Activated naive CD4-positive, alpha-beta T cell treated with anti-CD3 and anti-CD28 coated beads, Interleukin-2, amount 50 U/mL, for 72 hours (primary cell): ENCODE data around the gene MRPL54. TPM values are rescaled to one million over a fixed set of nuclear protein-coding genes. Genes with fewer than 3 reads are reported as not detected.

ENCODE experiments used
- ATAC-seq, 2 donors: fragments of 150-1000 bp; cut with Tn5 transposase; 2 replicates each; pipeline ENCODE4 v1.10.0; 2021; ENCODE audit warnings: mild to moderate bottlenecking in 2 of 2, moderate library complexity in 2 of 2
- DNase-seq, 2 donors: peaks; one replicate each; pipeline ENCODE4 v3.0.0; 2021 to 2022; ENCODE audit warnings: low spot score in 2 of 2
- H3K27ac Mint-ChIP-seq, 2 donors: one replicate each; pipeline ENCODE4 v1.8.0; 2022; ENCODE audit warnings: mild to moderate bottlenecking in 2 of 2, mixed read lengths in 2 of 2
- H3K36me3 Mint-ChIP-seq, 2 donors: one replicate each; pipeline ENCODE4 v1.8.0; 2022; ENCODE audit warnings: mixed read lengths in 2 of 2
- H3K9me3 Mint-ChIP-seq, 2 donors: one replicate each; pipeline ENCODE4 v1.8.0; 2022; ENCODE audit warnings: mixed read lengths in 2 of 2
- total RNA-seq, 2 donors: library from RNA; stranded (reverse); gene quantifications; one replicate each; pipeline ENCODE4 v1.2.3, GENCODE V29; 2022

MRPL54 gene
- total RNA-seq, 2 donors from 2014 or later, result 15.7 to 68.7 TPM

DNA sequence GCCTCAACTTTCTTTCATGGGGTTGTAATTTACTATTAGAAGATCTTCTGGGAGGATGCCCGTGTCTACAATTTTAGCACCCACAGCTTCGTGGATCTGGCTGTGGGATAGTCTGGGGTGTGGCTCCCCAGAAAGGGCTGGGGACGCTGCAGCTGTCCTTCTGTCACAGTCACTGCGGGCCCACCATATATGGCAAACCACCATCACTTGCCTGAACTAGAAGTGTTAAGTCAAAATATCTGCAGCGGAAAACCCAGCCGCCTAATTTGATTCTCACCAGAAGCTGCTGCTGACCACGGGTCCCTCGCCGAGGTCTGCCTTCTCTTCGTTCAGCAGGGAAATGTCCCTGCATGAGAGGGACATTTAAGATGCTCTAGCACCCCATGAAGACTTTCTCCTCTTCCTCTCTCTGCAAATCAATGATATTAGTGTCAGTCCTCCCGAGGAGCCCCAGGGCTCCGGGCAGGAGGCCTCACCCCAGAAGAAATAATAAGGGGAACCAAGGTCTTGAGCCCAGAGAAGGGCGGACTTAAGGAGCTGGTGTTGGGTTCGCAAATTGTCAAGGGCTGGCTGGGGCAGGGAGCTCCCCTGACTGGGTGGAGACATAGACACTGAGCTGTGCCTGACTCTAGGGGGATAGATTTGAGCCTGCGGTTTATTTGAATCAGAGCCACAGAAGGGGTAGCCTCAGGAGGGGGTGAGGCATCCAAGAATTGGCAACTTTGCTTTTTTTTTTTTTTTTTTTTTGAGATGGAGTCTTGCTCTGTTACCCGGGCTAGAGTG lies 26.7 kb downstream of the MRPL54 start:
- ATAC-seq (no peak), DNase-seq (no peak)
- Mint-ChIP-seq H3K9me3 (peaks cover 0 to 10% of the 10 kb centered on the region in 2 donors), H3K27ac (no peak overlapping the region), H3K36me3 (peaks cover 0 to 5% of the 10 kb centered on the region in 2 donors)

DNA sequence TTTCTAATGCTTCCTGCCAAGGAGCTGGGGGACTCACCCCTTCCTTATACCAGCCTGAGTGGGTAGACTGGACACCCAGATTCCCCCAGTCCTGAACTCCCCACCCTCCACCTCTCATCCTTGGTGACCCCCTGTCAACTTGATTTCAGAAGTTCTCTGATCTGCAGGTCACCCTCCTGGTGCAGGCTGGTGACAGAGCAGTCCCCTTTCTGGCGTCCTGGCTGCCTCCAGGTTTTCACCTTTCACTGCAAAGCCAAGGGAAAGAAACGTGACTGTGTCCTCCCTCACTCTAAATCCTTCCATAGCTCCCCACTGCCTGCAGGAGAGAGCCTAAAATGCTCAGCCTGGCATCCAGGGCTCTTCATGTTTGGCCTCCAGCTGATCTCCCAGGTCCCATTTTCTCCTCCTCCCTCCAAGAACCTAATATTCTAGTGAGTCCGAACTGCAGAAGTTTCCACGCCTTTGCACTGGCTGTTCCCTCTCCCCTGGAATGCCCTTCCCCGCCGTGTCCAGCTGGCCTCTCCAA lies 27.8 kb downstream of the MRPL54 start:
- ATAC-seq (no peak), DNase-seq (no peak)
- H3K36me3 Mint-ChIP-seq, result peaks cover 0 to 5% of the 10 kb centered on the region in 2 donors
- peaks cover 0 to 10% of the 10 kb centered on the region in 2 donors for H3K9me3 Mint-ChIP-seq
- H3K27ac Mint-ChIP-seq, result no peak overlapping the region

DNA sequence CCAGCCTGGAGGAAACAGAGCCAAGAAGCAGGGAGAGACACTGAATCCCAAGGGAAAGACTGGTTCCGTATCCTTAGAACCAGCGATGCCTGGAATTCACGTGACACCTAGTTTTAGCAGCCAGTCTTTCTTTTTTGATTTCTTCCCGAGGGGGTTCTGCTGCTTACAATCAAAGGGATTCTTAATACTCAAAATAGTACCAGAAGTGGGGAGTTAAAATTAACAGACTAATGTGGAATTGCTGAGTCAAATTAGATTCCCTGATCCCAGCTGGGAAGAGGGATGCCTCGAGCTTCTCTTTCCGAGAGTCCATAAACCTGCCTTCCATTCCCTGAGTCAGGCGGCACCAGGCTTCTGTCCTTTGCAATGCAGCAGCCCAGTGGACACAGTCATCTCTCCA lies 28.5 kb downstream of the MRPL54 start:
- H3K36me3 Mint-ChIP-seq, result peaks cover 0 to 5% of the 10 kb centered on the region in 2 donors
- DNase-seq (no peak), ATAC-seq (no peak)
- H3K9me3 Mint-ChIP-seq, result peaks cover 0 to 10% of the 10 kb centered on the region in 2 donors
- H3K27ac Mint-ChIP-seq, result no peak overlapping the region

DNA sequence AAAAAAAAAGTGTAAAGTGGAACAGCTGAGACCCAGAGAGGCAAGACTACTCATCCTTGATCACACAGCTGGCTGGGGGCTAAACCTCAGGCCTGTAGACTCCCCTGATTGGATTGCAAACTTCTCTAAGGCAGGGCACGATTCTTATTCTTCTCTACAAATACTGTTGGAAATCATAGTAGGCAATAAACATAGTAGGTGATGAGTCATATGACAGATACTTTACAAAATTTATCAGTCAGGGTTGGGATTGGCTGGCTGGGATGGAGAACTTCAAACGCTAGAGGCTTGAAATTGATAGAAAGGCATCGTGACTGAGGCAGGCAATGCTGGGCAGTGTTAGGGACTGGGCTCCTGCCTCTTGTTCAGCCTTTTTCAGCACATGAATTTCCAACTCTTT lies 29.6 kb downstream of the MRPL54 start:
- Mint-ChIP-seq H3K36me3 (peaks cover 6 to 13% of the 10 kb centered on the region in 2 donors), H3K27ac (no peak overlapping the region), H3K9me3 (peaks cover 6 to 18% of the 10 kb centered on the region in 2 donors)
- ATAC-seq (no peak), DNase-seq (no peak)

DNA sequence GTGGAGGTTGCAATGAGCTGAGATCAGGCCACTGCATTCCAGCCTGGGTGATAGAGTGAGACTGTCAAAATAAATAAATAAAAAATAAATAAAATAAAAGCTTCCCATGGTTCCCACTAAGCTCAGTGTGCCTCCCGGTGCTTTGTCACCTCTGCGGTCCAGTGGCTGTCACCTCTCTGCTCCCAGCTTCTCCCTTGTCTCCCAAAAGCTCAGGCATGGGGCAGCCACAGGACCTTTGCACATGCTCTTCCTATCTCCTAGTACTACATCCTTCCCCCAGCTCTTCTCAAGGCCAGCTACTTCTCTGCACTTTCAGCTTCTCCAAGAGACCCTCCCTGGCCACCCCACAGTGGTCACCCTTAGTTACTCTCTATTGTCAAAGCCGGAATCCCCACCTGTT lies 31.3 kb downstream of the MRPL54 start:
- H3K36me3 Mint-ChIP-seq, result peaks cover 6 to 15% of the 10 kb centered on the region in 2 donors
- DNase-seq (no peak), ATAC-seq (no peak)
- peaks cover 6 to 18% of the 10 kb centered on the region in 2 donors for H3K9me3 Mint-ChIP-seq
- H3K27ac Mint-ChIP-seq, result no peak overlapping the region

DNA sequence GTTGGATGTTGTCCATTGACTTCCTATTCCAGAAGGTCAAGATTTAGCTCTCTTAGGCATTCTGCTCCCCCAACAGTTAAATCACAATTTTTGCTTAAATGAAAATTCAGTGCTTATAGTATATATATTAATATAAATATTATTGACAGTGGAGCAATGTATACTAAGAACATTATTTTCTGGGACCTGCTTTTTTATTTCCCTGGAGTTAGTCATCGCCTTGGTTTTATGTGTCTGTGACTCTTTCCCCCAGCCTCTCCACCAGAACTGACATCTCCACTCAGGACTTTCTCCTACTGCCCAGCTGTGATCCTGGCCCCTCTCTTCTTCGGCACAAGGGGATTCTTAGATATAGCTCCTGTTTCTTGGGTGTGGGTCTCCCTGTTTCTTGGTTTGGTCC lies 33.9 kb downstream of the MRPL54 start:
- ATAC-seq (no peak), DNase-seq (no peak)
- peaks cover 6 to 13% of the 10 kb centered on the region in 2 donors for H3K36me3 Mint-ChIP-seq
- no peak overlapping the region for H3K27ac Mint-ChIP-seq
- peaks cover 6 to 12% of the 10 kb centered on the region in 2 donors for H3K9me3 Mint-ChIP-seq

DNA sequence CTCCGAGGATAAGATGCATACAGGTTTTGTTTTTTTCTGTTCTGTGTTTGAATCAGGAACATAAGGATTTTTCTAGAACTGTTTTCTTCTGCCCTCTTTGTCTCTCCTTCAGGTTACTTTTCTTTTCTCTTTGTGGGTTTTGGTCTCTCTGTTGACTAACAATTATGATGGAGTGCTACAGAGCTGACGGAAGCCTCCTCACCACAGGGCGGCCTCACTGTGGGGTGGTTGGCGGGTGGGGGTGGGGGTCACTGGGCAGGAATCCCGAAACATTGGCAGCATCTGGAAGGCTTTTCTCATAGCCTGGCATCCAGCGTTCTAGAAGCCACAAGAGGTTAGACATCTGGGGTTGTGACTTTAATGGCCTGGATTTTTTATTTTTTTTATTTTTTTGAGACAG lies 35.7 kb downstream of the MRPL54 start:
- ATAC-seq (peak; percentile 50 to 51), DNase-seq (no peak)
- H3K36me3 Mint-ChIP-seq, result peaks cover 6 to 10% of the 10 kb centered on the region in 2 donors
- peaks cover 6 to 8% of the 10 kb centered on the region in 2 donors for H3K9me3 Mint-ChIP-seq
- H3K27ac Mint-ChIP-seq, result peak overlapping the region in 1 of 2 donors; percentile 76

DNA sequence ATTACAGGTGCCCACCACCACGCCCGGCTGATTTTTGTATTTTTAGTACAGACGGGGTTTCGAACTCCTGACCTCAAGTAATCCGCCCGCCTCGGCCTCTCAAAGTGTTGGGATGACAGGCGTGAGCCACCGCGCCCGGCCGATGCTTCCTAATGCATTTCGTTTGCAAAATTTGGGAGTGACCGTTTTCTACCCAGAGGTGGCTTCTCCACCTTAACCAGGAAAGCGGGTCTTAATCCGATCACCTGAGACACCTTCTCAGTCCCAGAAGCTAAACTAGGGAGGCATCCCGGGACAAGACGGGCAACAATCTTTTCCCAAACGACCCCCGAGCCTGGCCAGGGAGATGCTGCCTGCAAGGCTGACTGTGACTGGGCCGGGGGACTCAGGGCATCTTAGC lies 38.5 kb downstream of the MRPL54 start:
- Mint-ChIP-seq H3K36me3 (peaks cover 6 to 10% of the 10 kb centered on the region in 2 donors), H3K9me3 (peaks cover 6 to 8% of the 10 kb centered on the region in 2 donors), H3K27ac (peak overlapping the region in 1 of 2 donors; percentile 51)
- ATAC-seq (no peak), DNase-seq (no peak)

DNA sequence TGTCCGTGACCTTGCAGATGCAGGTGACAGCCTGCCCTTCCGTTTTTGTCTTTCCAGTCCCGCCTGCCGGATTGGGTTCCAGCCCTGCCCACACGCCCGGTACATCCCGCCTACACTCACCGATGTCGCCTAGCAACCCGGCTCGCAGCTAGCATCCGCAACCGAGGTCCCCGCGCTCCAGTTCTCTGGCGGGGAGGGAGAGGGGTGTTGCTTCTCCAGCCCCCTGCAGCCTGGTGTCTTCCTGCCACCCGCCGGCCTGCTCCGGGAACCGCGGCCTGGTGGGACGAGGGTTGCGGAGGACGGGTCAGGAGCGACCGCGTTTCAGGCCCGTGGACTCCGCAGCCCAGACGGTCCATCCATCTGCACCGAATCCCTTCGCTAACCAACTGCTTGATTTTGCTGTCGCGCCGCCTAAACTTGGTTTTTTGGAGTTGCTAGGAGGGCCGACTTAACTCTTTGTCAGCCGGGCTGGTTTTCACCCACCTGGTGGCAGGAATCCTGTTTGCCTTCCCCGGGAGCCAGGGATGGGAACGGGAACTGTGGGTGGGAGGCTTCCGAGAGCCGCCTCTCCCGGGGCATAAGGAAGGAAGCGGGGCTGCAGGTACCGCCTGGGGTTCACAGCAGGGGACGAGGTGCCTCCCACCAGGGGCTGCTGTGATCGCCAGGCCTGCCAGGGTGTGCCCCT lies 39.1 kb downstream of the MRPL54 start:
- peak; percentile 79 to 83 for ATAC-seq
- Mint-ChIP-seq H3K9me3 (peaks cover 5 to 6% of the 10 kb centered on the region in 2 donors), H3K27ac (peak overlapping the region in 1 of 2 donors; percentile 51), H3K36me3 (peaks cover 6 to 8% of the 10 kb centered on the region in 2 donors)
- peak in 1 of 2 donors; percentile 52 for DNase-seq

DNA sequence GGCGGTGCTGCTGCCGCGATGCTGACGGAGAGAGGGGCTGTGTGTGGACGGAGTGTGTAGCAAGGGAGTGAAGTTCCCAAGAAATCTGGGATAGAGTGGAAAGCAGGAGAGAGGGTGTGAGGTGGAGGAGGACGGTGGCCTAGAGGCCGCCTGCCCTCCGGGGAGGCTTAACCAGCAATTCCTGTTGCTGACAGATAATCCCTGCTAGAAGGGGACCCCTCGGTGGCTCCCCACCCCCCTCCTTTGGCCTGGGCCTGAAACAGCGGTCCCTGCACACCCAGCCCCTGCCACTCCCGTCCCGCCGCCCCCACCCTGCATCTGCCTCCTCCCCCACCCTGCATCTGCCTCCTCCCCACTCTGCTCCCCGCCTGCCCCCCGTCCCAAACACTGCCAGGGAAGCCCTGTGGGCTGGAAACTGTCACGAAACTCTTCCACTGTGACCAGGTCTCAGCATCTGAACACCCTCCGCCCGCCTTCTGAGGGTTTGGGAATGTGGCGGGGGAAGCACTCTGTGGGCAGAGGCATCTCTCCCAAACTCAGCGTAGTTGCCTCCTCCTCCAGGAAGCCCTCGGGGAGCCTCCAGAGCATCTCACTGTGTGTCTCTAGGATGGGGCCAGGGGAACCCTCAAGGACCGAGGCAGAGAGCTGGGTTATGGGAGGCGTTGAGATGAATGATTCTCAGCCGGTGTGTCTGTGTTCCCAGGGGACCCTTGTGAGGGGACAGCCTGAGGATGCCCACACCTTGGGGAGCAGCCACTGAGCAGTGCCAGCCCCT lies 40.8 kb downstream of the MRPL54 start:
- peaks cover 5 to 6% of the 10 kb centered on the region in 2 donors for H3K9me3 Mint-ChIP-seq
- DNase-seq (no peak), ATAC-seq (no peak)
- H3K36me3 Mint-ChIP-seq, result no peaks in the 10 kb centered on the region
- H3K27ac Mint-ChIP-seq, result no peak overlapping the region

DNA sequence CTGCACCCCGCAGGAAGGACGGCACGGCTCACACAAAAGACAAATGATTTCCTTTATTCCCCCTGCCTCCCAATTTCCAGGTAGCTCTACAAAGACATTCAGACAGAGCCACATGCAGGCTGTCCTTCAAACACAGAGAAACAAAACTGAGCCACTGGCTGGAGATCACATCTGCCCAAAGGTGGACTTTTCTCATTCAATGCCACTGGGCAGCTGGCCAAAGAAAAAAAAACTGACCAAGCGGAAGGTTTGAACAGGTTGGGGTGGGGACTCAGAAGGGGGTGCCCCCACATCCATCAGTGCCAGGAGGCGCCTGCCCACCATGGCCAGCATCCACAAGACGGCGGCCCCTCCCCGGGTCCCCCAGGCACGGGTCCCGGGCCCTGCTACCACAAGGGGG lies 41.5 kb downstream of the MRPL54 start:
- ATAC-seq, result no peak
- peaks cover 7 to 8% of the 10 kb centered on the region in 2 donors for H3K9me3 Mint-ChIP-seq
- no peaks in the 10 kb centered on the region for H3K36me3 Mint-ChIP-seq
- no peak overlapping the region for H3K27ac Mint-ChIP-seq
- DNase-seq, result no peak

DNA sequence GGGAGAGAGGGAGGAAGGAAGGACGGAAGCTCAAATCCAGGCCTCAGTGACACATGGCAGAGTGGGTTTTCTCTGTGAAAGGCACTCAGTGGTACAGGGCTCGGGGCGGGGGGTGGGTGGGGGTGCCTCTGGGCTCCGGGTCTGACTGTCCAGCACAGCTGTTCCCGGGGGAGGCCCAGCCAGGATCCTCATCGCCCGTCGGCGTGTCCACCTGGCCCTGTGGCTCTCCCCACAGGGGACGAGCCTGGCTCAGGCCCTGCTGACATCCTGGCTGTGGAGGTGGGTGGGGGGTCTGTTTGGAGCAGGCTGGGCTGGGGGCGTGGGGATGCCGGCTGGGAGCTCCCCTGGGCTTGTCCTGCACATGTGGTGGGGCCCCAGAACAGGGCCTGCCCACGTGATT lies 41.9 kb downstream of the MRPL54 start:
- no peaks in the 10 kb centered on the region for H3K36me3 Mint-ChIP-seq

DNA sequence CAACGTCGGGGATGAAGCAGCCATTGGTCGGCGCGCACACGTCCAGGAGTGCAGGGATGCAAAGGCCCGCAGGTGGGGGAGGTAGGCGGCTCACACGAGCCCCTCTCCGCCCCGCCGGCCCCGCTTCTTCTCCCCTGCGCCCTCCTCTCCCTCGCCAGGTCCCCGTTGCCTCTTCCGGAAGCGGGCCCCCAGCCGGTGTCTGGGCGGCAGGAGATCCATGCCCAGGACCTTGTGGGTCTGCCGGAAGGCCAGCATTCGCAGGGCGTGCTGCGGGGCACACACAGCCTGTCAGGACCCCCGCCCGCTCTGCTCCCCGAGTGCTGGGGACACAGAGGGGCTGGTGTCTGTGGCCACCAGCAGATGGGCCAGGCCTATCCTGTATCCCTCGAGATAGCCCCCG lies 43.4 kb downstream of the MRPL54 start:
- no peaks in the 10 kb centered on the region for H3K36me3 Mint-ChIP-seq
- no peak overlapping the region for H3K27ac Mint-ChIP-seq
- H3K9me3 Mint-ChIP-seq, result peaks cover 7 to 8% of the 10 kb centered on the region in 2 donors
- no peak for ATAC-seq
- DNase-seq, result no peak

More for the DNA sequence above, 41.9 kb downstream of the MRPL54 start:
- no peak overlapping the region for H3K27ac Mint-ChIP-seq
- ATAC-seq (no peak), DNase-seq (no peak)
- peaks cover 7 to 8% of the 10 kb centered on the region in 2 donors for H3K9me3 Mint-ChIP-seq

DNA sequence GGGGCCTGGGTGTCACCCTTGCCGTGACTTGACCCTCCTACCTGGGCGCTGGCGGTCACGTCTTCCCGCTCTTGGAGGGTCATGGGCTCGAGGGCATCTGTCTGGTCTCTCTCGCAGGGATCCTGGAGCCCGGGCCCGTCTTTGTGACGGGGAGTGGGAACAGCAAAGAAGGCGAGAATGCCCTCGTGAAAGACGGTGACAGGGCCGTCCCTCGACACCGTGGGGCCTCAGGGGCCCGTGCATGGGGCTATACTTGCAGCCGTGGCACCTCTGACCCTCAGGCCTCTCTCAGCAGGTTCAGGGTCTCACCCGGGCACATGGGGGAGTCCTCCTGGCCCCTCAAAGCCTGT lies 44.6 kb downstream of the MRPL54 start:
- Mint-ChIP-seq H3K9me3 (peaks cover 7 to 8% of the 10 kb centered on the region in 2 donors), H3K36me3 (no peaks in the 10 kb centered on the region), H3K27ac (no peak overlapping the region)
- ATAC-seq, result no peak
- no peak for DNase-seq

DNA sequence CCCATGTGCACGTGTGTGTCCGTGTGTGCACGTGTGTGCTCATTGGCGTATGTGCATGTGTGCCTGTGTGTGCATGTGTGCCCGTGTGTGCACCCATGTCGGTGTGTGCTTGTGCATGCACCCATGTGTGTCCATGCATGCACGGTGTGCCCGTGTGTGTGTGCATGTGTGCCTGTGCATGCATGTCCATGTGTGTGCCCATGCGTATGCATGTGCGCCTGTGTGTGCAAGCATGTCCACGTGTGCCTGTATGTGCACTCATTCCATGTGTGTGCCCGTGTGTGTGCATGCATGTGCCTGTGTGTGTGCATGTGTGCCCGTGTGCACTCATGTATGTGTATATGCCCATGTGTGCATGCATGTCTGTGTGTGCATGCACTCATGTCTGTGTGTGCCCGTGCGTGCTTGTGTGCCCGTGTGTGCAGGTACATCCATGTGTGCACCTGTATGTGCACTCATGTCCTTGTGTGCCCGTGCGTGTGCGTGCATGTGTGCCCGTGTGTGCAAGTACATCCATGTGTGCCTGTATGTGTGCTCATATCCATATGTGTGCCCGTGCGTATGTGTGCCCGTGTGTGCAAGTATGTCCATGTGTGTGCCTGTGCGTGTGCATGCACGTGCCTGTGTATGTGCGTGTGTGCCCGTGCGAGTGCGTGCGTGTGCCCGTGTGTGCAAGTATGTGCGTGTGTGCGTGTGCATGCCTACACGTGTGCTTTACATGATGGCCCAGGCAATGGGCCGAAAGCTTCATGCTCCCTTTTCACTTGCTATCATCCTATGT lies 45.3 kb downstream of the MRPL54 start:
- DNase-seq (no peak), ATAC-seq (no peak)
- peaks cover 7 to 8% of the 10 kb centered on the region in 2 donors for H3K9me3 Mint-ChIP-seq
- H3K36me3 Mint-ChIP-seq, result peaks cover 0 to 6% of the 10 kb centered on the region in 2 donors
- H3K27ac Mint-ChIP-seq, result peak overlapping the region in 1 of 2 donors; percentile 84
